GM12878 (cell line): ENCODE measurements around the gene ANO9. TPM values are rescaled to one million over a fixed set of nuclear protein-coding genes. Genes with fewer than 3 reads are reported as not detected.

Experiments
- ATAC-seq: fragments of 200-7000 bp; cut with Tn5 transposase; 3 replicates; pipeline ENCODE4 v1.9.1; 2020; ENCODE audit warnings: mild to moderate bottlenecking, moderate library complexity
- BruUV-seq: library from RNA; stranded (reverse); fragments of 400-500 nt; replicated peaks from 2 replicates; lab custom pipeline; 2021; lab: Mats Ljungman, UMichigan
- CTCF ChIA-PET: fragments of 300-600 bp; sonication (Branson Sonifier 250); formaldehyde crosslinking; extraction: SDS; loops from one replicate; lab custom pipeline; 2021; ENCODE audit warnings: inconsistent platforms; lab: Yijun Ruan, JAX
- POLR2A ChIA-PET: fragments of 350-600 bp; formaldehyde crosslinking; extraction: SDS; loops from one replicate; lab custom pipeline; 2021; ENCODE audit warnings: inconsistent platforms; lab: Charles Lee
- RAD21 ChIA-PET: fragments of 300-600 bp; sonication (Branson Sonifier 250); formaldehyde crosslinking; loops from one replicate; lab custom pipeline; 2023; ENCODE audit warnings: antibody characterized with exemption; ENCODE audit not compliant: unreplicated experiment; lab: Charles Lee
- SMC1A ChIA-PET: fragments of 300-600 bp; sonication (Branson Sonifier 250); formaldehyde crosslinking; loops from one replicate; lab custom pipeline; 2023; ENCODE audit not compliant: unreplicated experiment, uncharacterized antibody; lab: Charles Lee
- DNase-seq: peaks from one replicate; pipeline ENCODE4 v3.0.0-alpha.2; 2011; ENCODE audit warnings: low read depth, low spot score
- FAIRE-seq: peaks from 3 replicates; lab custom pipeline; 2011; peaks lifted over from hg19 to GRCh38; lab: Jason Lieb, UNC
- H2AFZ ChIP-seq: 2 replicates; pipeline ENCODE4 v1.6.0; 2011; ENCODE audit warnings: low read depth, low read length, control low read depth; ENCODE audit not compliant: control insufficient read depth
- H3K27ac ChIP-seq: 2 replicates; pipeline ENCODE4 v1.5.1; 2011; ENCODE audit warnings: control low read depth; ENCODE audit not compliant: control insufficient read depth, insufficient read depth
- H3K27me3 ChIP-seq, 2 experiments: replicated peaks in 1 of 2; 2 replicates each; pipeline versions ENCODE4 v1.6.0 to v1.6.1; 2011; ENCODE audit warnings: low read length in 1 of 2; ENCODE audit not compliant: control insufficient read depth in 2 of 2, insufficient read depth in 2 of 2
- H3K36me3 ChIP-seq, 2 experiments: 2 replicates each; pipeline ENCODE4 v1.5.1; 2011; ENCODE audit warnings: low read length in 1 of 2; ENCODE audit not compliant: control insufficient read depth in 2 of 2, insufficient read depth in 2 of 2
- H3K4me1 ChIP-seq: 2 replicates; pipeline ENCODE4 v1.6.1; 2011; ENCODE audit warnings: mild to moderate bottlenecking, low read length, moderate library complexity, mixed read lengths; ENCODE audit not compliant: control insufficient read depth, insufficient read depth
- H3K4me2 ChIP-seq: 2 replicates; pipeline ENCODE4 v1.6.0; 2011; ENCODE audit warnings: control low read depth; ENCODE audit not compliant: control insufficient read depth, insufficient read depth
- H3K4me3 ChIP-seq: fragments of 200-600 bp; sonication (generic); 2 replicates; pipeline ENCODE4 v1.5.1; 2016
- H3K79me2 ChIP-seq: 2 replicates; pipeline ENCODE4 v1.6.0; 2011; ENCODE audit warnings: low read length; ENCODE audit not compliant: control insufficient read depth, insufficient read depth
- H3K9ac ChIP-seq: 2 replicates; pipeline ENCODE4 v1.8.0; 2011; ENCODE audit warnings: low read length, control low read depth, mixed read lengths; ENCODE audit not compliant: control insufficient read depth, insufficient read depth
- H3K9me3 ChIP-seq: replicated peaks from 3 replicates; pipeline ENCODE4 v1.5.1; 2011; ENCODE audit warnings: mild to moderate bottlenecking, low read length; ENCODE audit not compliant: control insufficient read depth, insufficient read depth
- H4K20me1 ChIP-seq: 2 replicates; pipeline ENCODE4 v1.6.0; 2011; ENCODE audit not compliant: control insufficient read depth, insufficient read depth
- BMI1 ChIP-seq: fragments of 450-650 bp; IDR thresholded peaks from 2 replicates; pipeline ENCODE4 v1.6.1; 2016; ENCODE audit warnings: mild to moderate bottlenecking, moderate library complexity, borderline replicate concordance
- CBFB ChIP-seq: IDR thresholded peaks from 2 replicates; pipeline ENCODE4 v1.6.1; 2016; ENCODE audit warnings: antibody characterized with exemption, low read depth
- CHD4 ChIP-seq: fragments of 200-600 bp; sonication (generic); IDR thresholded peaks from 2 replicates; pipeline ENCODE4 v1.6.1; 2016; ENCODE audit warnings: mild to moderate bottlenecking
- EGR1 ChIP-seq, 2 experiments: IDR thresholded peaks; 1 replicate in 1 of 2; 2 replicates in 1 of 2; pipeline ENCODE4 v1.6.1; 2011 to 2012; ENCODE audit warnings: low read depth in 2 of 2, low read length in 2 of 2, borderline replicate concordance in 1 of 2, mild to moderate bottlenecking in 1 of 2, moderate library complexity in 1 of 2
- KAT2A ChIP-seq: conservative IDR thresholded peaks from 2 replicates; pipeline ENCODE4 v1.6.1; 2011; ENCODE audit warnings: low read depth, low read length; ENCODE audit not compliant: control insufficient read depth
- NR2F1 ChIP-seq: fragments of 450-650 bp; conservative IDR thresholded peaks from 2 replicates; pipeline ENCODE4 v1.6.1; 2017; ENCODE audit warnings: mild to moderate bottlenecking
- RUNX3 ChIP-seq: IDR thresholded peaks from 2 replicates; pipeline ENCODE4 v1.6.1; 2012; ENCODE audit warnings: low read length, inconsistent platforms
- SMC3 ChIP-seq: IDR thresholded peaks from 2 replicates; pipeline ENCODE4 v1.6.1; 2011; ENCODE audit warnings: low read length, improper control_type of control experiment, borderline replicate concordance
- SREBF1 ChIP-seq: IDR thresholded peaks from 2 replicates; pipeline ENCODE4 v1.6.1; 2012; ENCODE audit warnings: mild to moderate bottlenecking, low read length
- SREBF2 ChIP-seq: IDR thresholded peaks from 2 replicates; pipeline ENCODE4 v1.6.1; 2012; ENCODE audit warnings: mild to moderate bottlenecking, low read length
- TARDBP ChIP-seq: IDR thresholded peaks from 2 replicates; pipeline ENCODE4 v1.6.1; 2016; ENCODE audit warnings: borderline replicate concordance
- TCF12 ChIP-seq: IDR thresholded peaks from 2 replicates; pipeline ENCODE4 v1.6.1; 2011; ENCODE audit warnings: low read depth, mild to moderate bottlenecking, low read length
- ZBED1 ChIP-seq: IDR thresholded peaks from 2 replicates; pipeline ENCODE4 v1.6.1; 2016; ENCODE audit warnings: borderline replicate concordance
- ZSCAN29 ChIP-seq: fragments of 450-650 bp; IDR thresholded peaks from 2 replicates; pipeline ENCODE4 v1.6.1; 2017; ENCODE audit warnings: mild to moderate bottlenecking, moderate library complexity
- ZZZ3 ChIP-seq: IDR thresholded peaks from 2 replicates; pipeline ENCODE4 v1.6.1; 2011; ENCODE audit warnings: low read depth; ENCODE audit not compliant: control insufficient read depth, insufficient read length
- WGBS: methylation state at CpG from one replicate; pipeline ENCODE4 v1.1.6; 2016; ENCODE audit warnings: low lambda C conversion rate; ENCODE audit not compliant: insufficient replicate concordance, insufficient coverage; ENCODE audit errors: missing lambda C conversion rate; 5-methylcytosine and 5-hydroxymethylcytosine counted together
- in situ Hi-C: fragments of 300-500 bp; cut with MboI; formaldehyde crosslinking; loops from 9 replicates; pipeline ENCODE4 v1.14.3; 2018; ENCODE audit warnings: mixed read lengths
- intact Hi-C: fragments of 100-400 bp; cut with micrococcal nuclease; formaldehyde crosslinking; loops from one replicate; pipeline ENCODE4 v1.14.2; 2022; ENCODE audit not compliant: unreplicated experiment
- polyA plus RNA-seq, 11 experiments: library from polyadenylated mRNA; depleted of rRNA in 4 of 11; unstranded in 6 of 11; stranded (reverse) in 5 of 11; fragments of >200 nt; fragmentation: Nextera tagmentation in 4 of 11; fragmentation: Illumina TruSeq in 1 of 11; extraction: Ambion mirVana in 4 of 11; extraction: Trizol in 1 of 11; gene quantifications; 1 replicate in 1 of 11; 2 replicates in 10 of 11; pipeline versions ENCODE4 v1.2.1 to v1.2.3, GENCODE V29; 2011 to 2016; ENCODE audit warnings: inconsistent platforms in 2 of 11, missing spikeins in 2 of 11, low read depth in 1 of 11
- total RNA-seq, 4 experiments: library from RNA; depleted of rRNA in 3 of 4; stranded (reverse); fragments of >200 nt in 3 of 4; fragmentation: Illumina TruSeq in 1 of 4; extraction: Trizol in 1 of 4; gene quantifications; 2 replicates each; pipeline versions ENCODE4 v1.2.1 to v1.2.3, GENCODE V29; 2013 to 2021
- TF ChIP-seq, protein P1 (sequence below): IDR thresholded peaks from 2 replicates; pipeline ENCODE4 v1.6.1; 2012; ENCODE audit warnings: low read length, inconsistent platforms
- TF ChIP-seq, protein P2 (sequence below): fragments of 450-650 bp; IDR thresholded peaks from 2 replicates; pipeline ENCODE4 v1.6.1; 2014; ENCODE audit warnings: mild to moderate bottlenecking
- TF ChIP-seq, protein P3 (sequence below): fragments of 450-650 bp; IDR thresholded peaks from 2 replicates; pipeline ENCODE4 v1.6.1; 2017; ENCODE audit warnings: mild to moderate bottlenecking

ANO9 gene
- total and polyA plus RNA-seq, 10 of the 15 experiments (the other 5 are each of a cell fraction or from before 2014, with no cell fraction given): 0.21 to 42.3 (median 12.0) TPM

- in situ Hi-C loops: no loop called here
- no peaks in the 10 kb centered on the region for H3K4me1 ChIP-seq
- H3K79me2 ChIP-seq: no peaks in the 10 kb centered on the region
- TF ChIP-seq SMC3 (no peak), RUNX3 (no peak), NR2F1 (no peak), ZZZ3 (no peak), ZSCAN29 (no peak), BMI1 (no peak), SREBF1 (no peak), EGR1 (IDR thresholded peaks at IDR 0.05; ENCODE audit: borderline replicate concordance in 1 of 2, low read depth in 2 of 2, low read length in 2 of 2) (no peak), SREBF2 (no peak), ZBED1 (no peak), CHD4 (no peak), CBFB (no peak), TCF12 (no peak), KAT2A (no peak), TARDBP (no peak)
- TF ChIP-seq, protein P1, sequence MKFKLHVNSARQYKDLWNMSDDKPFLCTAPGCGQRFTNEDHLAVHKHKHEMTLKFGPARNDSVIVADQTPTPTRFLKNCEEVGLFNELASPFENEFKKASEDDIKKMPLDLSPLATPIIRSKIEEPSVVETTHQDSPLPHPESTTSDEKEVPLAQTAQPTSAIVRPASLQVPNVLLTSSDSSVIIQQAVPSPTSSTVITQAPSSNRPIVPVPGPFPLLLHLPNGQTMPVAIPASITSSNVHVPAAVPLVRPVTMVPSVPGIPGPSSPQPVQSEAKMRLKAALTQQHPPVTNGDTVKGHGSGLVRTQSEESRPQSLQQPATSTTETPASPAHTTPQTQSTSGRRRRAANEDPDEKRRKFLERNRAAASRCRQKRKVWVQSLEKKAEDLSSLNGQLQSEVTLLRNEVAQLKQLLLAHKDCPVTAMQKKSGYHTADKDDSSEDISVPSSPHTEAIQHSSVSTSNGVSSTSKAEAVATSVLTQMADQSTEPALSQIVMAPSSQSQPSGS: no peak
- TF ChIP-seq, protein P2, sequence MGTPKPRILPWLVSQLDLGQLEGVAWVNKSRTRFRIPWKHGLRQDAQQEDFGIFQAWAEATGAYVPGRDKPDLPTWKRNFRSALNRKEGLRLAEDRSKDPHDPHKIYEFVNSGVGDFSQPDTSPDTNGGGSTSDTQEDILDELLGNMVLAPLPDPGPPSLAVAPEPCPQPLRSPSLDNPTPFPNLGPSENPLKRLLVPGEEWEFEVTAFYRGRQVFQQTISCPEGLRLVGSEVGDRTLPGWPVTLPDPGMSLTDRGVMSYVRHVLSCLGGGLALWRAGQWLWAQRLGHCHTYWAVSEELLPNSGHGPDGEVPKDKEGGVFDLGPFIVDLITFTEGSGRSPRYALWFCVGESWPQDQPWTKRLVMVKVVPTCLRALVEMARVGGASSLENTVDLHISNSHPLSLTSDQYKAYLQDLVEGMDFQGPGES: no peak
- TF ChIP-seq, protein P3, sequence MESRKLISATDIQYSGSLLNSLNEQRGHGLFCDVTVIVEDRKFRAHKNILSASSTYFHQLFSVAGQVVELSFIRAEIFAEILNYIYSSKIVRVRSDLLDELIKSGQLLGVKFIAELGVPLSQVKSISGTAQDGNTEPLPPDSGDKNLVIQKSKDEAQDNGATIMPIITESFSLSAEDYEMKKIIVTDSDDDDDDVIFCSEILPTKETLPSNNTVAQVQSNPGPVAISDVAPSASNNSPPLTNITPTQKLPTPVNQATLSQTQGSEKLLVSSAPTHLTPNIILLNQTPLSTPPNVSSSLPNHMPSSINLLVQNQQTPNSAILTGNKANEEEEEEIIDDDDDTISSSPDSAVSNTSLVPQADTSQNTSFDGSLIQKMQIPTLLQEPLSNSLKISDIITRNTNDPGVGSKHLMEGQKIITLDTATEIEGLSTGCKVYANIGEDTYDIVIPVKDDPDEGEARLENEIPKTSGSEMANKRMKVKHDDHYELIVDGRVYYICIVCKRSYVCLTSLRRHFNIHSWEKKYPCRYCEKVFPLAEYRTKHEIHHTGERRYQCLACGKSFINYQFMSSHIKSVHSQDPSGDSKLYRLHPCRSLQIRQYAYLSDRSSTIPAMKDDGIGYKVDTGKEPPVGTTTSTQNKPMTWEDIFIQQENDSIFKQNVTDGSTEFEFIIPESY: no peak
- no peak overlapping the region for H3K27ac ChIP-seq
- no peak overlapping the region for H3K9ac ChIP-seq
- ChIA-PET CTCF (no interaction called here), SMC1A (no interaction called here), RAD21 (no interaction called here), POLR2A (no interaction called here)
- H3K27me3 ChIP-seq: no peaks in the 10 kb centered on the region
- FAIRE-seq: no peak
- no peak overlapping the region for H3K4me3 ChIP-seq
- H3K4me2 ChIP-seq: no peak overlapping the region
- no peak for ATAC-seq
- no peaks in the 10 kb centered on the region for H4K20me1 ChIP-seq
- no peak overlapping the region for H2AFZ ChIP-seq
- DNase-seq: no peak
- no TSS peak for BruUV-seq
- WGBS: 68% methylated on average over 23 of the region's 23 CpGs
- no peaks in the 10 kb centered on the region for H3K9me3 ChIP-seq
- no peaks in the 10 kb centered on the region for H3K36me3 ChIP-seq
- intact Hi-C loops: no loop called here
Measured at GRCh38 chr11:380491-380890, 61.3 kb downstream of the ANO9 start.
